Mucosa of descending colon (tissue), 3 donors: ENCODE data around the gene LRG1. TPM values are rescaled to one million over a fixed set of nuclear protein-coding genes. Genes with fewer than 3 reads are reported as not detected.

ENCODE experiments used
- ATAC-seq: fragments of 200-7000 bp; cut with Tn5 transposase; one replicate; pipeline ENCODE4 v1.9.1; 2020; ENCODE audit warnings: mild to moderate bottlenecking, moderate library complexity
- DNase-seq, 3 donors: peaks; one replicate each; pipeline ENCODE4 v3.0.0-alpha.2; 2020
- H3K36me3 ChIP-seq: fragments of 200-600 bp; one replicate; pipeline ENCODE4 v1.8.0; 2021; ENCODE audit warnings: low read depth, mild to moderate bottlenecking
- H3K4me1 ChIP-seq: fragments of 200-600 bp; one replicate; pipeline ENCODE4 v1.8.0; 2021; ENCODE audit warnings: low read depth, mild to moderate bottlenecking
- H3K4me3 ChIP-seq: fragments of 200-600 bp; one replicate; pipeline ENCODE4 v1.8.0; 2021; ENCODE audit warnings: mild to moderate bottlenecking
- H3K9me3 ChIP-seq: fragments of 200-600 bp; one replicate; pipeline ENCODE4 v1.8.0; 2021; ENCODE audit warnings: mild to moderate bottlenecking
- CTCF ChIP-seq: fragments of 200-600 bp; IDR thresholded peaks from one replicate; pipeline ENCODE4 v1.8.0; 2022; ENCODE audit warnings: antibody characterized with exemption, mild to moderate bottlenecking
- intact Hi-C, 2 donors: fragments of 100-400 bp; cut with DNase I in 1 of 2; cut with micrococcal nuclease in 1 of 2; formaldehyde crosslinking; loops; one replicate each; pipeline versions ENCODE4 v1.11.0 to v1.11.1; 2022; cut with DNase I, micrococcal nuclease
- total RNA-seq, 3 donors: library from RNA; stranded (reverse); fragmentation: NEBNext Ultra II Directional in 2 of 3; extraction: Animal tissue kit (Norgen Biotek cat#: 25700) in 2 of 3; gene quantifications; one replicate each; pipeline versions ENCODE4 v1.2.1 to v1.2.4, GENCODE V29; 2021 to 2023
- donor health status: DM: no; HTN: no; CAD: no; lungs with moderate emphysema.
- donor health status: DM: no; HTN: no; CAD: no.
- donor health status: DM: no; HTN: yes; CAD: no.

LRG1 gene
- total RNA-seq, 3 donors from 2014 or later = 7.9 to 25.0 (median 22.8) TPM

- ATAC-seq = no peak
- peaks cover 4% of the 10 kb centered on the region for H3K36me3 ChIP-seq
- no peak for DNase-seq
Measured at GRCh38 chr19:4500841-4501591, 38.8 kb downstream of the LRG1 start.

DNA sequence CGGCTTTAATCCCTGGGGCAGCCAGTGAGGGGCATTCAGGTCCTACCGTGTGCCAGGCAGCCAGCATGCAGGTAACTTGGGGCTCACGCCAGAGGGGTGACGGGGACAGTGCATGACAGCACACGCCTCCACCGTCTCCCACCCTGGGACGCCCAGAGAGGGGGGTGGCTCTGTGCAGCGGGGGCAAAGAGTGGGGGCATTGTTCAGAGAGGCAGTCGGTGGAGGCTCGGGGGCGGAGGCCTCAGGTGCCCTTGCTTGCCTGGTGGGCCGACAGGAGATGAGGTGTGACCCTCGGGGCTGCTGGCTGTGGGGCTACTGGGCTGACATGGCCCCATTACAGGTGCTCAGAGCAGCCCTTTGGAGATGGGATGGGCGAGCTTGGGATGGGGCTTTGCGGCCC lies 40.0 kb downstream of the LRG1 start:
- DNase-seq (no peak), ATAC-seq (no peak)
- H3K4me1 ChIP-seq = no peaks in the 10 kb centered on the region
- no peaks in the 10 kb centered on the region for H3K9me3 ChIP-seq
- H3K36me3 ChIP-seq = peaks cover 6% of the 10 kb centered on the region
- H3K4me3 ChIP-seq = no peak overlapping the region
- TF ChIP-seq CTCF = no peak
- intact Hi-C loops = no loop called here

More at GRCh38 chr19:4500841-4501591, 38.8 kb downstream of the LRG1 start:
- no peaks in the 10 kb centered on the region for H3K4me1 ChIP-seq
- intact Hi-C loops = no loop called here
- TF ChIP-seq CTCF = no peak
- no peak overlapping the region for H3K4me3 ChIP-seq
- H3K9me3 ChIP-seq = no peaks in the 10 kb centered on the region

- H3K36me3 ChIP-seq = peaks cover 11% of the 10 kb centered on the region
- H3K9me3 ChIP-seq = no peaks in the 10 kb centered on the region
- DNase-seq (no peak), ATAC-seq (no peak)
- H3K4me1 ChIP-seq = no peaks in the 10 kb centered on the region
- no peak overlapping the region for H3K4me3 ChIP-seq
- intact Hi-C loops = no loop called here
- TF ChIP-seq CTCF = no peak
Measured at GRCh38 chr19:4499318-4499717, 40.5 kb downstream of the LRG1 start.

- Histone ChIP-seq H3K4me1 (no peaks in the 10 kb centered on the region), H3K9me3 (no peaks in the 10 kb centered on the region), H3K4me3 (no peak overlapping the region), H3K36me3 (peaks cover 16% of the 10 kb centered on the region)
- TF ChIP-seq CTCF = no peak
- DNase-seq (no peak), ATAC-seq (no peak)
- intact Hi-C loops = no loop called here
Measured at GRCh38 chr19:4498694-4499093, 41.1 kb downstream of the LRG1 start.

DNA sequence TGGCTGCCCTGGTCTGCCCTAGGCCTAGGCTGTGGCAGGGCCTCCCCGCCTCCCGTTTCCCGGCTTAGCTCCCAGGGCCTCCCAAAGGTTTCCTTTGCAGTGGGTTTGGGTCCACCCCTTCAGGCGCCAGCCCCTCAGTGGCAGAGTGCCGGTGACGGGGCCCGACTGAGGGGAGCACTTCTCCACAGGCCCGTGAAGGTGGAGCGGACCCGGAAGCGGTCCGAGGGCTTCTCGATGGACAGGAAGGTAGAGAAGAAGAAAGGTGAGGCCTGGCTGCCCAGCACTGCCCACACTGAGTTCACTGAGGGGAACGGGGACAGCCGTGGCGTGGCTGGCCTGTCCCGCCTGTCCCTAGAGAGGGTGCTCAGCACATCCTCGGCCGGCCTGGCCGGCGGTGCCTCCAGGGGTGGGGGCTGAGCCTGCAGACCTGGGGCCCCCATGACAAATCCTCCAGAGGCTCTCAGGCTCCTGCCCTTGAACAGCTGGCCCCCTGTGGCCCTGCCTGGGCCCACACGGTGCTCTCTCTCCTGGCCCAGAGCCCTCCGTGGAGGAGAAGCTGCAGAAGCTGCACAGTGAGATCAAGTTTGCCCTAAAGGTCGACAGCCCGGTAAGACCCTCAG lies 42.0 kb downstream of the LRG1 start:
- TF ChIP-seq CTCF = no peak
- DNase-seq = no peak
- no peaks in the 10 kb centered on the region for H3K4me1 ChIP-seq
- ATAC-seq = no peak
- peaks cover 16% of the 10 kb centered on the region for H3K36me3 ChIP-seq
- no peaks in the 10 kb centered on the region for H3K9me3 ChIP-seq
- H3K4me3 ChIP-seq = no peak overlapping the region
- intact Hi-C loops = no loop called here
